HG02970 (cell line): ENCODE measurements around the gene EIF1.

Experiments
- ATAC-seq: cut with Tn5 transposase; IDR thresholded peaks from one replicate; pipeline ENCODE4 v1.9.1; 2021; ENCODE audit warnings: mild to moderate bottlenecking, moderate library complexity, moderate number of reproducible peaks; ENCODE audit not compliant: unreplicated experiment, low FRiP score

The EIF1 gene

GRCh38 chr17:41654678-41655607 is 33.7 kb upstream of the EIF1 start:
- ATAC-seq: no peak

- ATAC-seq: no peak
Measured at GRCh38 chr17:41655611-41656111, 33.0 kb upstream of the EIF1 start.

GRCh38 chr17:41656249-41657023 is 32.2 kb upstream of the EIF1 start:
- ATAC-seq: no peak

GRCh38 chr17:41657176-41657754 is 31.4 kb upstream of the EIF1 start:
- ATAC-seq: no peak

- ATAC-seq: no peak
Measured at GRCh38 chr17:41657936-41658335, 30.7 kb upstream of the EIF1 start.

GRCh38 chr17:41658846-41659245 is 29.8 kb upstream of the EIF1 start:
- ATAC-seq: no peak

- no peak for ATAC-seq
Measured at GRCh38 chr17:41659427-41660212, 29.1 kb upstream of the EIF1 start.

GRCh38 chr17:41660221-41660711 is 28.4 kb upstream of the EIF1 start:
- no peak for ATAC-seq

GRCh38 chr17:41663451-41664171 is 25.1 kb upstream of the EIF1 start:
- ATAC-seq: no peak

GRCh38 chr17:41664172-41664457 is 24.6 kb upstream of the EIF1 start:
- ATAC-seq: no peak

GRCh38 chr17:41664587-41665565 is 23.8 kb upstream of the EIF1 start:
- no peak for ATAC-seq

GRCh38 chr17:41665566-41666236 is 23.0 kb upstream of the EIF1 start:
- peak; percentile 76 for ATAC-seq

GRCh38 chr17:41666237-41666641 is 22.4 kb upstream of the EIF1 start:
- ATAC-seq: peak; percentile 35

GRCh38 chr17:41666708-41667279 is 21.9 kb upstream of the EIF1 start:
- no peak for ATAC-seq

- ATAC-seq: no peak
Measured at GRCh38 chr17:41667280-41668041, 21.2 kb upstream of the EIF1 start.

- no peak for ATAC-seq
Measured at GRCh38 chr17:41672153-41672552, 16.5 kb upstream of the EIF1 start.
